Measurements from ENCODE around the gene ESR1.

DNA sequence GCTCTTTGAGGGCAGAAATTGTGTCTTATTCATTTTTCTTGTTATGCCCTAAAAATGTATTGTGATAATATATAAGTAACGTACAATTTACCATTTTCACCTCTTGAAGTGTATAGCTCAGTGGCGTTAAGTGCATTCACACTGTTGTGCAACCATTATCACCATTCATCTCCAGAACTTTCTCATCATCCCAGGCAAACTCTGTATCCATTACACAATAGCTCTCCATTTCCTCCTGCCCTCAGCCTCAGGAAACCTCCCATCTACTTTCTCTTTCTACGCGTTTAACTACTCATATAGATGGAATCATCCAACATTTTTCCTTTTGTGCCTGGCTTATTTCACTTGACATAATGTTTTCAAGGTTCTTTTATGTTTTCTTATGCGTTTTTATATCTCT is 184.6 kb downstream of the ESR1 start:
- TF ChIP-seq, protein P1, sequence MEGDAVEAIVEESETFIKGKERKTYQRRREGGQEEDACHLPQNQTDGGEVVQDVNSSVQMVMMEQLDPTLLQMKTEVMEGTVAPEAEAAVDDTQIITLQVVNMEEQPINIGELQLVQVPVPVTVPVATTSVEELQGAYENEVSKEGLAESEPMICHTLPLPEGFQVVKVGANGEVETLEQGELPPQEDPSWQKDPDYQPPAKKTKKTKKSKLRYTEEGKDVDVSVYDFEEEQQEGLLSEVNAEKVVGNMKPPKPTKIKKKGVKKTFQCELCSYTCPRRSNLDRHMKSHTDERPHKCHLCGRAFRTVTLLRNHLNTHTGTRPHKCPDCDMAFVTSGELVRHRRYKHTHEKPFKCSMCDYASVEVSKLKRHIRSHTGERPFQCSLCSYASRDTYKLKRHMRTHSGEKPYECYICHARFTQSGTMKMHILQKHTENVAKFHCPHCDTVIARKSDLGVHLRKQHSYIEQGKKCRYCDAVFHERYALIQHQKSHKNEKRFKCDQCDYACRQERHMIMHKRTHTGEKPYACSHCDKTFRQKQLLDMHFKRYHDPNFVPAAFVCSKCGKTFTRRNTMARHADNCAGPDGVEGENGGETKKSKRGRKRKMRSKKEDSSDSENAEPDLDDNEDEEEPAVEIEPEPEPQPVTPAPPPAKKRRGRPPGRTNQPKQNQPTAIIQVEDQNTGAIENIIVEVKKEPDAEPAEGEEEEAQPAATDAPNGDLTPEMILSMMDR (conservative IDR thresholded peaks at IDR 0.05; ENCODE audit: low read length), result no peak
- no peak for TF ChIP-seq EZH2phosphoT487 (IDR thresholded peaks at IDR 0.05; ENCODE audit: borderline replicate concordance, low read depth, low read length)
